ENCODE measurements around the gene ALDH7A1.

DNA sequence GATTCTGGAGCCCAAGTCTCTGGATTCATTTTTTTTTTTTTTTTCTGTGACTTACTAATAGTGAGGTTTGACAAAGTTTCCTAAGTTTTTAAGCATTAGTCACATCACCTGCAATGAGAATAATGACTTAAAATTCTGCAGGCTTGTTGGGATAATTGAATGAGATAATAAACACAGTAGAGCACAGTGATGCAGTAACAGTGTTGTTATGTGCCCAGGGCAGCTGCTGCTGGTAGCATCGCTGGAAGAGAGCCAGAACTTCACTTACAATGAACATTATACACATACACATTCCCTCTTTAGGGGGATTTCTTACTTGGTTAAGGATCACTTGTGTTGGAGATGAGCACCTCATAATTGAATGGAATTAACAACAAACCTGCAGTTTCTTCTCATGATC lies 78.9 kb downstream of the ALDH7A1 start:
- TF ChIP-seq, protein P1, sequence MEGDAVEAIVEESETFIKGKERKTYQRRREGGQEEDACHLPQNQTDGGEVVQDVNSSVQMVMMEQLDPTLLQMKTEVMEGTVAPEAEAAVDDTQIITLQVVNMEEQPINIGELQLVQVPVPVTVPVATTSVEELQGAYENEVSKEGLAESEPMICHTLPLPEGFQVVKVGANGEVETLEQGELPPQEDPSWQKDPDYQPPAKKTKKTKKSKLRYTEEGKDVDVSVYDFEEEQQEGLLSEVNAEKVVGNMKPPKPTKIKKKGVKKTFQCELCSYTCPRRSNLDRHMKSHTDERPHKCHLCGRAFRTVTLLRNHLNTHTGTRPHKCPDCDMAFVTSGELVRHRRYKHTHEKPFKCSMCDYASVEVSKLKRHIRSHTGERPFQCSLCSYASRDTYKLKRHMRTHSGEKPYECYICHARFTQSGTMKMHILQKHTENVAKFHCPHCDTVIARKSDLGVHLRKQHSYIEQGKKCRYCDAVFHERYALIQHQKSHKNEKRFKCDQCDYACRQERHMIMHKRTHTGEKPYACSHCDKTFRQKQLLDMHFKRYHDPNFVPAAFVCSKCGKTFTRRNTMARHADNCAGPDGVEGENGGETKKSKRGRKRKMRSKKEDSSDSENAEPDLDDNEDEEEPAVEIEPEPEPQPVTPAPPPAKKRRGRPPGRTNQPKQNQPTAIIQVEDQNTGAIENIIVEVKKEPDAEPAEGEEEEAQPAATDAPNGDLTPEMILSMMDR (IDR thresholded peaks at IDR 0.05; ENCODE audit: borderline replicate concordance, extremely low read depth, low read length, poor library complexity, severe bottlenecking), result no peak
- TF ChIP-seq EZH2 (IDR thresholded peaks at IDR 0.05; ENCODE audit: borderline replicate concordance, low read depth, low read length, severe bottlenecking), result no peak

Data from DND-41 (cell line).